CD8-positive, alpha-beta memory T cell (primary cell): Measurements from ENCODE around the gene SRPK1. TPM values are rescaled to one million over a fixed set of nuclear protein-coding genes. Genes with fewer than 3 reads are reported as not detected.

Experiments used
- CTCF ChIA-PET: fragments of 350-600 bp; sonication (Branson Sonifier 250); formaldehyde crosslinking; loops from one replicate; lab custom pipeline; 2021; ENCODE audit warnings: antibody characterized with exemption; lab: Charles Lee
- POLR2A ChIA-PET: fragments of 350-600 bp; sonication (Branson Sonifier 250); formaldehyde crosslinking; loops from one replicate; lab custom pipeline; 2021; ENCODE audit warnings: antibody characterized with exemption; lab: Charles Lee
- DNase-seq, 5 donors: peaks; one replicate each; pipeline versions ENCODE4 v3.0.0 to v3.0.0-alpha.2; 2020 to 2022; ENCODE audit warnings: mixed read lengths in 1 of 5
- H3K27ac ChIP-seq: one replicate; pipeline ENCODE4 v1.7.0; 2013; ENCODE audit warnings: low read depth, mild to moderate bottlenecking, low read length, moderate library complexity
- H3K27me3 ChIP-seq: 2 replicates; pipeline ENCODE4 v1.7.0; 2013; ENCODE audit warnings: low read length, mild to moderate bottlenecking; ENCODE audit not compliant: insufficient read depth, poor library complexity, severe bottlenecking
- H3K36me3 ChIP-seq: 2 replicates; pipeline ENCODE4 v1.7.0; 2013; ENCODE audit warnings: mild to moderate bottlenecking, low read length, moderate library complexity; ENCODE audit not compliant: insufficient read depth
- H3K4me1 ChIP-seq: 2 replicates; pipeline ENCODE4 v1.7.0; 2013; ENCODE audit warnings: mild to moderate bottlenecking, low read length, moderate library complexity; ENCODE audit not compliant: insufficient read depth
- H3K4me3 ChIP-seq: 2 replicates; pipeline ENCODE4 v1.7.0; 2013; ENCODE audit warnings: mild to moderate bottlenecking, low read length
- H3K9me3 ChIP-seq: 2 replicates; pipeline ENCODE4 v1.7.0; 2013; ENCODE audit warnings: mild to moderate bottlenecking, low read length
- H3K27ac Mint-ChIP-seq, 8 donors: one replicate each; pipeline ENCODE4 v1.8.0; 2020 to 2021; ENCODE audit warnings: mixed read lengths in 8 of 8, mild to moderate bottlenecking in 6 of 8, inconsistent platforms in 3 of 8, moderate library complexity in 3 of 8
- H3K27me3 Mint-ChIP-seq, 2 donors: one replicate each; pipeline ENCODE4 v1.8.0; 2020 to 2021; ENCODE audit warnings: mixed read lengths in 2 of 2, mild to moderate bottlenecking in 1 of 2, moderate library complexity in 1 of 2
- H3K36me3 Mint-ChIP-seq, 3 donors: one replicate each; pipeline ENCODE4 v1.8.0; 2020 to 2021; ENCODE audit warnings: mixed read lengths in 3 of 3, inconsistent platforms in 1 of 3, mild to moderate bottlenecking in 1 of 3
- H3K4me1 Mint-ChIP-seq, 3 donors: one replicate each; pipeline ENCODE4 v1.8.0; 2020 to 2021; ENCODE audit warnings: mixed read lengths in 3 of 3, inconsistent platforms in 1 of 3, mild to moderate bottlenecking in 1 of 3
- H3K4me3 Mint-ChIP-seq, 7 donors: one replicate each; pipeline ENCODE4 v1.8.0; 2020 to 2021; ENCODE audit warnings: mixed read lengths in 7 of 7, mild to moderate bottlenecking in 6 of 7, moderate library complexity in 4 of 7, inconsistent platforms in 2 of 7
- H3K9me3 Mint-ChIP-seq, 5 donors: one replicate each; pipeline ENCODE4 v1.8.0; 2020 to 2022; ENCODE audit warnings: mixed read lengths in 5 of 5, mild to moderate bottlenecking in 3 of 5, moderate library complexity in 2 of 5, inconsistent platforms in 1 of 5
- polyA plus RNA-seq: library from polyadenylated mRNA; unstranded; fragments of 300-500 nt; fragmentation: Illumina TruSeq; gene quantifications from one replicate; pipeline ENCODE4 v1.2.3, GENCODE V29; 2021
- total RNA-seq, 2 experiments: library from RNA; stranded (reverse); gene quantifications; one replicate each; pipeline ENCODE4 v1.2.3, GENCODE V29; 2021

Gene SRPK1
- total and polyA plus RNA-seq, 3 experiments from 2014 or later = 49.1 to 114 (median 114) TPM

GRCh38 chr6:35857853-35858252 is 63.0 kb downstream of the SRPK1 start:
- DNase-seq = no peak
- peaks cover 0 to 7% (median 5%) of the 10 kb centered on the region in 3 donors for H3K4me1 Mint-ChIP-seq
- Histone ChIP-seq H3K27ac (no peak overlapping the region), H3K36me3 (peaks cover 15% of the 10 kb centered on the region), H3K9me3 (no peaks in the 10 kb centered on the region), H3K4me1 (no peaks in the 10 kb centered on the region), H3K27me3 (no peaks in the 10 kb centered on the region), H3K4me3 (no peak overlapping the region)
- H3K27ac Mint-ChIP-seq = no peak overlapping the region
- no peaks in the 10 kb centered on the region for H3K9me3 Mint-ChIP-seq
- POLR2A ChIA-PET = interaction anchor here (0.5 kb wide), 1 partner anchor 23 kb away, joined by 4 read pairs; no protein-coding TSS in a partner anchor
- CTCF ChIA-PET = no interaction called here
- H3K27me3 Mint-ChIP-seq = no peaks in the 10 kb centered on the region
- no peak overlapping the region for H3K4me3 Mint-ChIP-seq
- peaks cover 13 to 85% (median 28%) of the 10 kb centered on the region in 3 donors for H3K36me3 Mint-ChIP-seq

- Mint-ChIP-seq H3K27me3 (no peaks in the 10 kb centered on the region), H3K9me3 (no peaks in the 10 kb centered on the region), H3K4me1 (no peaks in the 10 kb centered on the region), H3K27ac (peak overlapping the region in 1 of 8 donors; percentile 65), H3K36me3 (peaks cover 13 to 84% (median 26%) of the 10 kb centered on the region in 3 donors), H3K4me3 (no peak overlapping the region)
- Histone ChIP-seq H3K4me3 (no peak overlapping the region), H3K4me1 (no peaks in the 10 kb centered on the region), H3K27ac (no peak overlapping the region), H3K36me3 (peaks cover 15% of the 10 kb centered on the region), H3K9me3 (no peaks in the 10 kb centered on the region), H3K27me3 (no peaks in the 10 kb centered on the region)
- CTCF ChIA-PET = no interaction called here
- POLR2A ChIA-PET = no interaction called here
- DNase-seq = no peak
Measured at GRCh38 chr6:35856250-35856649, 64.6 kb downstream of the SRPK1 start.

- peaks cover 14 to 81% (median 22%) of the 10 kb centered on the region in 3 donors for H3K36me3 Mint-ChIP-seq
- Histone ChIP-seq H3K27ac (no peak overlapping the region), H3K9me3 (no peaks in the 10 kb centered on the region), H3K36me3 (peaks cover 15% of the 10 kb centered on the region), H3K4me3 (no peak overlapping the region), H3K27me3 (no peaks in the 10 kb centered on the region), H3K4me1 (no peaks in the 10 kb centered on the region)
- H3K4me1 Mint-ChIP-seq = no peaks in the 10 kb centered on the region
- ChIA-PET CTCF (no interaction called here), POLR2A (no interaction called here)
- peak overlapping the region in 1 of 8 donors; percentile 12 for H3K27ac Mint-ChIP-seq
- no peak overlapping the region for H3K4me3 Mint-ChIP-seq
- H3K27me3 Mint-ChIP-seq = peaks cover 0 to 2% of the 10 kb centered on the region in 2 donors
- no peaks in the 10 kb centered on the region for H3K9me3 Mint-ChIP-seq
- DNase-seq = no peak
Measured at GRCh38 chr6:35852994-35853393, 67.9 kb downstream of the SRPK1 start.

DNA sequence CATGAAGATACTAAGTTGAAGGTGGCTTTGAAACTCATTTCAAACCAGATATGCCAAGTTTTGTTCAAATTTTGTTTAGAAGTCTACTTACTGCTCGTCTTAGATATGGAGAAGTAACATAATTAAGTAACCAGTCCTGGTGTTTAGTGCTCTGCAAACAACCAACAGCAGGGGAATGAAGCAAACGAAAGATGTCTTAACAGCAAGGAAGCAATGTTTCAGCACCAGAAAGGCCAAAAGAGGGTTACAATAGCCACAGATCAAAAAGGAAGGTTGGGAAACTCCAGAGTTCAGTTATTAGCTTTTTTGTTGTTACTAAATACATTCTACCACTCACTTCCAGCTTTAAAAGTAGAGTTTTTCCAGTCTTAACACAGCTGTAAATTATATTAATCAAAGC is 70.7 kb downstream of the SRPK1 start:
- no peaks in the 10 kb centered on the region for H3K9me3 Mint-ChIP-seq
- Histone ChIP-seq H3K4me1 (no peaks in the 10 kb centered on the region), H3K27ac (no peak overlapping the region), H3K9me3 (no peaks in the 10 kb centered on the region), H3K36me3 (no peaks in the 10 kb centered on the region), H3K4me3 (no peak overlapping the region), H3K27me3 (no peaks in the 10 kb centered on the region)
- DNase-seq = no peak
- H3K4me1 Mint-ChIP-seq = no peaks in the 10 kb centered on the region
- ChIA-PET CTCF (no interaction called here), POLR2A (no interaction called here)
- H3K27me3 Mint-ChIP-seq = peaks cover 0 to 2% of the 10 kb centered on the region in 2 donors
- H3K36me3 Mint-ChIP-seq = peaks cover 16 to 75% (median 17%) of the 10 kb centered on the region in 3 donors
- H3K27ac Mint-ChIP-seq = no peak overlapping the region
- H3K4me3 Mint-ChIP-seq = no peak overlapping the region

- H3K27ac Mint-ChIP-seq = no peak overlapping the region
- ChIA-PET POLR2A (no interaction called here), CTCF (no interaction called here)
- H3K27me3 ChIP-seq = no peaks in the 10 kb centered on the region
- no peaks in the 10 kb centered on the region for H3K9me3 Mint-ChIP-seq
- H3K27ac ChIP-seq = no peak overlapping the region
- peaks cover 5 to 75% (median 16%) of the 10 kb centered on the region in 3 donors for H3K36me3 Mint-ChIP-seq
- no peaks in the 10 kb centered on the region for H3K4me1 ChIP-seq
- no peak overlapping the region for H3K4me3 Mint-ChIP-seq
- no peaks in the 10 kb centered on the region for H3K9me3 ChIP-seq
- H3K4me1 Mint-ChIP-seq = no peaks in the 10 kb centered on the region
- no peak for DNase-seq
- H3K4me3 ChIP-seq = no peak overlapping the region
- peaks cover 0 to 2% of the 10 kb centered on the region in 2 donors for H3K27me3 Mint-ChIP-seq
- H3K36me3 ChIP-seq = peaks cover 4% of the 10 kb centered on the region
Measured at GRCh38 chr6:35844290-35844689, 76.6 kb downstream of the SRPK1 start.

DNA sequence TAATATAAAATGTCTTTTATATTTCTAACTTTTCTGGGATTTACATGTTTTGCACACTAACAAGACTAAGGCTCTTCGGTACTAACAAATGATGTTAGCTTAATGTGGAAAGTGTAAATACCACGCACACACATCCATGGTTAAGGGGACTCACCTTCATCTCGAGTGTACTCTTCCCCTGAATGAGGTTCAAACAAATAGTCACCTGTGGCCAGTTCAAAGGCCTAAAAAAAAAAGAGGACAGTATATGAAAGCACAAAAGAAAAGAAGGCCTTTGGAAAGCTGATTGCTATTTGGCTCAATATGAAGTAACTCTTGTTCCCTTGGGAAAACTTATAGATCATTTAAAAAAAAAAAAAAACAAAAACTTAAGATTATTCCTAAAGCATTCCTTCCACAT is 78.5 kb downstream of the SRPK1 start:
- ChIA-PET CTCF (no interaction called here), POLR2A (no interaction called here)
- H3K27me3 ChIP-seq = no peaks in the 10 kb centered on the region
- no peak for DNase-seq
- H3K36me3 Mint-ChIP-seq = peaks cover 10 to 75% (median 11%) of the 10 kb centered on the region in 3 donors
- no peaks in the 10 kb centered on the region for H3K4me1 ChIP-seq
- H3K27ac ChIP-seq = no peak overlapping the region
- no peaks in the 10 kb centered on the region for H3K9me3 Mint-ChIP-seq
- no peak overlapping the region for H3K4me3 Mint-ChIP-seq
- no peaks in the 10 kb centered on the region for H3K27me3 Mint-ChIP-seq
- H3K4me1 Mint-ChIP-seq = no peaks in the 10 kb centered on the region
- H3K27ac Mint-ChIP-seq = peak overlapping the region in 1 of 8 donors; percentile 60
- no peak overlapping the region for H3K4me3 ChIP-seq
- peaks cover 10% of the 10 kb centered on the region for H3K36me3 ChIP-seq
- H3K9me3 ChIP-seq = no peaks in the 10 kb centered on the region

DNA sequence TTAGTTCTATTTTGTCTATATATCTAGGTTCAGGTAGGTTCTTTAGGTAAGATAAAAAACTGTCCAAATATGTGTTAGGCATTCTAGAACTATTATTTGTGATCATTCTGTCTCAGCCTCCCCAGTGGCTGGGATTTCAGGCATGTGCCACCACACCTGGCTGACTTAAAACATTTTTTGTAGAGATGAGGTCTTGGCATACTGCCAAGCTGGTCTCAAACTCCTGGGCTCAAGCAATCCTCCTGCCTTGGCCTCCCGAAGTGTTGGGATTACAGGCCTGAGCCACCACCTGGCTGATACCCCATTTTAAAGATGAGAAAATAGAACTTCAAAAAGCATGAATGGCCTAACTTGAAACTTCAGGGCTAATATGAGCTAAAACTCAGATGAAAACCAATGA is 81.9 kb downstream of the SRPK1 start:
- CTCF ChIA-PET = no interaction called here
- Mint-ChIP-seq H3K9me3 (no peaks in the 10 kb centered on the region), H3K4me1 (no peaks in the 10 kb centered on the region), H3K27ac (no peak overlapping the region), H3K27me3 (no peaks in the 10 kb centered on the region), H3K36me3 (peaks cover 7 to 75% (median 13%) of the 10 kb centered on the region in 3 donors), H3K4me3 (no peak overlapping the region)
- POLR2A ChIA-PET = no interaction called here
- H3K27me3 ChIP-seq = no peaks in the 10 kb centered on the region
- H3K4me3 ChIP-seq = no peak overlapping the region
- no peaks in the 10 kb centered on the region for H3K4me1 ChIP-seq
- H3K36me3 ChIP-seq = peaks cover 10% of the 10 kb centered on the region
- H3K27ac ChIP-seq = no peak overlapping the region
- no peaks in the 10 kb centered on the region for H3K9me3 ChIP-seq
- no peak for DNase-seq

DNA sequence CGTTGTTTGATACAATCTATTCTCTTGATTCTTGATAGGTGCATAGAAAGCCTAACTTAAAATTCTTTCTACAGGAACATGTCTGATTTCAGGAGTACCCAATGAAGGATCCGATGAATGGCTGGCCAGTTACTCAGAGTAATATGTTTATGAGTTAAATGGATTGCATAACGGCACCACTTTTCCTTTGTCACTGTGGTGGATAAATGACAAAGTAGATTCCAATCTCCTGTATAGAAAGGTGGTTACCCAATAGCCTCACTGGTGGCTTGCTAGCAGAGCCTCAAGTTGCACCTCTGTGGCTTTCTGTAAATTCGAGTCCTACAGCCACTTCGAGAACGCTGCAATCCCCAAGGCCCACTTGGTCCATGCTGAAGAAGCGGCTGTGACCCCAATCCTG is 87.4 kb downstream of the SRPK1 start:
- Mint-ChIP-seq H3K36me3 (peaks cover 4 to 46% (median 17%) of the 10 kb centered on the region in 3 donors), H3K4me3 (no peak overlapping the region), H3K27me3 (no peaks in the 10 kb centered on the region), H3K9me3 (no peaks in the 10 kb centered on the region), H3K27ac (peak overlapping the region in 1 of 8 donors; percentile 29), H3K4me1 (no peaks in the 10 kb centered on the region)
- Histone ChIP-seq H3K4me3 (no peak overlapping the region), H3K9me3 (no peaks in the 10 kb centered on the region), H3K36me3 (peaks cover 7% of the 10 kb centered on the region), H3K27me3 (no peaks in the 10 kb centered on the region), H3K4me1 (no peaks in the 10 kb centered on the region), H3K27ac (no peak overlapping the region)
- DNase-seq = no peak
- ChIA-PET CTCF (no interaction called here), POLR2A (no interaction called here)
